Activated naive CD8-positive, alpha-beta T cell treated with anti-CD3 and anti-CD28 coated beads for 36 hours (primary cell): Measurements from ENCODE around the gene PMAIP1. TPM values are rescaled to one million over a fixed set of nuclear protein-coding genes. Genes with fewer than 3 reads are reported as not detected.

Source experiments
- DNase-seq: peaks from one replicate; pipeline ENCODE4 v3.0.0; 2021
- H3K27ac Mint-ChIP-seq: one replicate; pipeline ENCODE4 v1.8.0; 2022; ENCODE audit warnings: mild to moderate bottlenecking, moderate library complexity, mixed read lengths
- H3K27me3 Mint-ChIP-seq: one replicate; pipeline ENCODE4 v1.8.0; 2022; ENCODE audit warnings: mild to moderate bottlenecking, mixed read lengths
- H3K36me3 Mint-ChIP-seq: one replicate; pipeline ENCODE4 v1.8.0; 2021; ENCODE audit warnings: mild to moderate bottlenecking, mixed read lengths
- H3K4me1 Mint-ChIP-seq: one replicate; pipeline ENCODE4 v1.8.0; 2021; ENCODE audit warnings: mixed read lengths
- H3K4me3 Mint-ChIP-seq: one replicate; pipeline ENCODE4 v1.8.0; 2022; ENCODE audit warnings: mild to moderate bottlenecking, moderate library complexity, mixed read lengths
- H3K9me3 Mint-ChIP-seq: one replicate; pipeline ENCODE4 v1.8.0; 2022; ENCODE audit warnings: mixed read lengths
- total RNA-seq, 2 experiments: library from RNA; stranded (reverse); gene quantifications; one replicate each; pipeline ENCODE4 v1.2.3, GENCODE V29; 2021

Gene PMAIP1
- total RNA-seq, 2 experiments from 2014 or later, result 82.0 to 83.4 TPM

DNA sequence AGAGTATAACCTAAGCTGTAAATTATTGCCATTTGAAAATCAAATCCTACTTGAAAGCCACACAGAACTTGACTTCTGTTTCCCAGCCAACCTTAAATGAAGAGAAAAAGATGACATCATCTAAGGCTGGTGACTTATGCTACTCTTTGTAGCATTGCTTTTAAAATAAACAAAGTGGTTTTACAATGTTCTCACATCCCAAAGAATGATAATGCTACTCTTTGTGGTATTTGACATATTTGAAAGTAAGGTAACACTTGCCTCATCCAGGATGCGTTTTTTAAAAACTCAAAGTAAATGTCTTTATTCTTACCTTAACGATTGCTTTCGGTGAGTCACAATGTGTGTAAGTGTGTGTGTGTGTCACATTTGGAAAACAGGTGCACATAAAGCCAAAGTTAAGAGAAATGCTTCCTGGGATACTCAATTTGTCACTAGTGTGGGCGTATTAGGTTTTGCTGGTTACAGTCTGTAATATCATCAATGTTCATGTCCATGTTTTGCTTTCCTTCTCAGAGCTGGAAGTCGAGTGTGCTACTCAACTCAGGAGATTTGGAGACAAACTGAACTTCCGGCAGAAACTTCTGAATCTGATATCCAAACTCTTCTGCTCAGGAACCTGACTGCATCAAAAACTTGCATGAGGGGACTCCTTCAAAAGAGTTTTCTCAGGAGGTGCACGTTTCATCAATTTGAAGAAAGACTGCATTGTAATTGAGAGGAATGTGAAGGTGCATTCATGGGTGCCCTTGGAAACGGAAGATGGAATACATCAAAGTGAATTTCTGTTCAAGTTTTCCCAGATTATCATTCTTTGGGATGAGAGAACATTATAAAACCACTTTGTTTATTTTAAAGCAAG, 2.6 kb downstream of the PMAIP1 start:
- DNase-seq, result no peak
- H3K4me3 Mint-ChIP-seq, result peak overlapping the region; percentile 98
- no peaks in the 10 kb centered on the region for H3K9me3 Mint-ChIP-seq
- peaks cover 54% of the 10 kb centered on the region for H3K36me3 Mint-ChIP-seq
- peaks cover 3% of the 10 kb centered on the region for H3K27me3 Mint-ChIP-seq
- peaks cover 51% of the 10 kb centered on the region for H3K4me1 Mint-ChIP-seq
- H3K27ac Mint-ChIP-seq, result peak overlapping the region; percentile 99

DNA sequence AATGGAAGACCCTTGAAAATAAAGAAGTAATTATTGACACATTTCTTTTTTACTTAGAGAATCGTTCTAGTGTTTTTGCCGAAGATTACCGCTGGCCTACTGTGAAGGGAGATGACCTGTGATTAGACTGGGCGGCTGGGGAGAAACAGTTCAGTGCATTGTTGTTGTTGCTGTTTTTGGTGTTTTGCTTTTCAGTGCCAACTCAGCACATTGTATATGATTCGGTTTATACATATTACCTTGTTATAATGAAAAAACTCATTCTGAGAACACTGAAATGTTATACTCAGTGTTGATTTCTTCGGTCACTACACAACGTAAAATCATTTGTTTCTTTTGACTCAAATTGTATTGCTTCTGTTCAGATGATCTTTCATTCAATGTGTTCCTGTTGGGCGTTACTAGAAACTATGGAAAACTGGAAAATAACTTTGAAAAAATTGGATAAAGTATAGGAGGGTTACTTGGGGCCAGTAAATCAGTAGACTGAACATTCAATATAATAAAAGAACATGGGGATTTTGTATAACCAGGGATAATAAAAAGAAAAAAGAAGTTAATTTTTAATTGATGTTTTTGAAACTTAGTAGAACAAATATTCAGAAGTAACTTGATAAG, 3.3 kb downstream of the PMAIP1 start:
- DNase-seq, result no peak
- no peaks in the 10 kb centered on the region for H3K9me3 Mint-ChIP-seq
- peak overlapping the region; percentile 98 for H3K4me3 Mint-ChIP-seq
- peaks cover 53% of the 10 kb centered on the region for H3K4me1 Mint-ChIP-seq
- no peaks in the 10 kb centered on the region for H3K27me3 Mint-ChIP-seq
- peak overlapping the region; percentile 99 for H3K27ac Mint-ChIP-seq
- H3K36me3 Mint-ChIP-seq, result peaks cover 54% of the 10 kb centered on the region

DNA sequence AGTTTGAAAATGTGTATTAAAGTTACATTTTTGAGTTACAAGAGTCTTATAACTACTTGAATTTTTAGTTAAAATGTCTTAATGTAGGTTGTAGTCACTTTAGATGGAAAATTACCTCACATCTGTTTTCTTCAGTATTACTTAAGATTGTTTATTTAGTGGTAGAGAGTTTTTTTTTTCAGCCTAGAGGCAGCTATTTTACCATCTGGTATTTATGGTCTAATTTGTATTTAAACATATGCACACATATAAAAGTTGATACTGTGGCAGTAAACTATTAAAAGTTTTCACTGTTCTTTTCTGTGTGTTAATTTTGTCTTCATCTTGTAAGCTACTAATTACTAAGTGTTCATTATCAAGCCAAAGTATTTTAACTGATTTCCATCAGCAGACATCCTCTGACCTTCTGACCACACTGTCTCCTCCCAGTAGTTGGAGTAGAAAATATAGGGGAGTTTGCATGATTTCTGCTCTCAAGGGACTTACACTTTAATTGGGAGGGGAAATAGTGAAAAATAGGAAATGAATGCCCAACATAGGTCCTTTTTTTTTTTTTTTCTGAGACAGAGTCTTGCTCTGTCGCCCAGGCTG, 4.3 kb downstream of the PMAIP1 start:
- Mint-ChIP-seq H3K4me3 (peak overlapping the region; percentile 68), H3K4me1 (peaks cover 56% of the 10 kb centered on the region), H3K9me3 (no peaks in the 10 kb centered on the region), H3K27me3 (no peaks in the 10 kb centered on the region), H3K36me3 (peaks cover 49% of the 10 kb centered on the region), H3K27ac (peak overlapping the region; percentile 78)
- DNase-seq, result no peak

DNA sequence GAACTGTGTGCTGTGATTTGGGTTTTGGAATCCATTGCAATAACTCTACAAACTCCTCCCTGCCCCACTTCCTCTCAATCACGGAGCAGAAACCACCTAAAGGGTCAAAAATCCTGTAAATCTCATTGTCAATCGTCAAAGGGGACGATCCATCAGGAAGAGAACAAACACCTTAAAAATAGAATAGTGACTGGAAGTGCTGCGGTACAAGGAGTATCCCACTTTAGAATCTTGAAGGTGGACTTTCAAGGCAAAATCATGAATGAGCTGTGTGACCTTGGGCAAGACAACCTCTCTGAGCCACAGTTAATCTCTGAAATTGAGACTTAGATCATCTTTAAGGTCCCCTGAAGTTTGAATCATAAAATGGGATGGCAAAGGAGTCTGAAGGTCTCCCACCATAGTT, 5.9 kb downstream of the PMAIP1 start:
- peak overlapping the region; percentile 44 for H3K27ac Mint-ChIP-seq

DNA sequence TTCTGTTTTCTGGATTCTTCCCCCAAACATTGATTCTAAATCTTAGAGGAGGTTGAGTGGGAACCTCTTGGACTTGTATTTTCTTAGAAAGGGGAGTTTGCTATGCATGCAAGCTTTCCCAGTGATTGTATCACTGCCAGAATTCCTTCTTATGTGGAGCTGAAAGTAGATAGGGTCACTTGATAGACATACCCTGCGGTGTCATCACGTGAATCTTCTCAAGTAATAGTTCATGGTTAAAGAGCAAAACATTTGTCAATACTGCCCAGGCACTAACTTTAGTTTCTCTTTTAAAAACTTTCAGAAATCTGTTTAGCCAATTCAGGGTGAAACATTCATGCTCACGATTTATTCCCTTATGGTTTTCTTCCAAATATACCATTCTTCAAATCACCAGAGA, 6.4 kb downstream of the PMAIP1 start:
- H3K27me3 Mint-ChIP-seq, result no peaks in the 10 kb centered on the region
- H3K4me1 Mint-ChIP-seq, result peaks cover 55% of the 10 kb centered on the region
- H3K27ac Mint-ChIP-seq, result peak overlapping the region; percentile 67
- H3K36me3 Mint-ChIP-seq, result peaks cover 37% of the 10 kb centered on the region
- H3K9me3 Mint-ChIP-seq, result no peaks in the 10 kb centered on the region
- no peak overlapping the region for H3K4me3 Mint-ChIP-seq
- DNase-seq, result no peak

More for the DNA sequence above, 5.9 kb downstream of the PMAIP1 start:
- DNase-seq, result no peak
- H3K36me3 Mint-ChIP-seq, result peaks cover 42% of the 10 kb centered on the region
- H3K27me3 Mint-ChIP-seq, result no peaks in the 10 kb centered on the region
- no peaks in the 10 kb centered on the region for H3K9me3 Mint-ChIP-seq
- H3K4me3 Mint-ChIP-seq, result no peak overlapping the region
- H3K4me1 Mint-ChIP-seq, result peaks cover 55% of the 10 kb centered on the region

DNA sequence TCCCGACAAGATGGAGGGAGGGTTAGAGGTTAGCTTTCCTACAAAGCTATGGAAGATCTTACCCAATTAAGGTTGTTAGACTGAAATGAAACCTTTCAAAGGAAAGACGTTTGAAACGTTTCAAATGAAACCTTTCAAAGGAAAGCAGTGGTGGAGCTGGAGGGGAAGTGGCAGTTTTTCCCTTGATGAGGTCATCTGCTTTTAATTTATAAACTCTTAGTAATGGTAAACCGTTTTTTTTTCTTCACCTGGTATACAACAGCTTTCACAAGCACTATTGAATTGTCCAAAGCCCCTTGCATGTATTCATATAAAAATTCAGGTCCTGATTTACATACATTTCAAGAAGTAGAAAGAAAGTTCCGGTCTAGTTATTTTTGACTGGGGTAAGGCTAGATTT, 7.4 kb downstream of the PMAIP1 start:
- H3K4me3 Mint-ChIP-seq, result peak overlapping the region; percentile 46
- DNase-seq, result no peak
- peak overlapping the region; percentile 67 for H3K27ac Mint-ChIP-seq
- H3K36me3 Mint-ChIP-seq, result peaks cover 27% of the 10 kb centered on the region
- no peaks in the 10 kb centered on the region for H3K27me3 Mint-ChIP-seq
- no peaks in the 10 kb centered on the region for H3K9me3 Mint-ChIP-seq
- peaks cover 54% of the 10 kb centered on the region for H3K4me1 Mint-ChIP-seq

DNA sequence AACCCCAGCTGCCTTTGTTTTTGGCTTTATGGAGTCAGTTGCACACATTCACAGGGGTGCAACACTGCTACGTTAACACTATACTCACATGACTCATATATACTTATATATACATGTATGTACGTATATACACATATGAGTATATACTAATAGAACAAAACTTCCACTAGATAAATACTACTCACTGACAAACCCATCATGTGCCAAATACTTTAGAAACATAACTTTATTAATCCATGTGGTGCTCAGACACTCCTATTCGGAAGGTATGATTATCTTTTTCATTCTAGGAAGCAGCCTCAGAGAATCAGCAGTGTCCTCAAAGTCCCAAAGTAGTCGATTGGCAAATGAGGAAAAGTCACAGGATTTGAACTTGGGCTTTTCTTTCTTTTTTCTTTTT, 7.9 kb downstream of the PMAIP1 start:
- H3K4me1 Mint-ChIP-seq, result peaks cover 49% of the 10 kb centered on the region
- no peaks in the 10 kb centered on the region for H3K27me3 Mint-ChIP-seq
- H3K4me3 Mint-ChIP-seq, result no peak overlapping the region
- peaks cover 2% of the 10 kb centered on the region for H3K9me3 Mint-ChIP-seq
- no peak overlapping the region for H3K27ac Mint-ChIP-seq
- H3K36me3 Mint-ChIP-seq, result peaks cover 22% of the 10 kb centered on the region
- no peak for DNase-seq

DNA sequence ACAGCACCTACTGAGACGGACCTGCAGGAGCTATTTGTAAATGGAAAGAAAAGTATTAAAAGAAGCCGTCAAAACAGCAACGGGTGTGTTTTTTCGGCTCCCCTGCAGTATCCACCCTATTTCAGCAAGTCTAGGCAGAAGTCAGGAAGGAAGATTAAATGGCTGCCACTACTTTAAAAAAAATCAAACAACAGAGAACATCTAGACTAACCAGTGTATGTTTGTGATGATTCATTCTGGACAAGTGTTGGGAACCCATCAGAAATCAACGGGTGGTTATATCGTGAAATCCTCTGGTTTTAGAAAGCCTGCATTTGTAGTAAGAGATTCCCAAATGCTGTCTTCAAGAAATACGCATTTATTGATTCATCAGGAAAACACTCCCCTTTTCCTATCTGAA, 9.0 kb downstream of the PMAIP1 start:
- Mint-ChIP-seq H3K4me1 (peaks cover 42% of the 10 kb centered on the region), H3K27ac (no peak overlapping the region), H3K9me3 (peaks cover 2% of the 10 kb centered on the region), H3K4me3 (no peak overlapping the region), H3K36me3 (peaks cover 15% of the 10 kb centered on the region), H3K27me3 (no peaks in the 10 kb centered on the region)
- DNase-seq, result no peak

DNA sequence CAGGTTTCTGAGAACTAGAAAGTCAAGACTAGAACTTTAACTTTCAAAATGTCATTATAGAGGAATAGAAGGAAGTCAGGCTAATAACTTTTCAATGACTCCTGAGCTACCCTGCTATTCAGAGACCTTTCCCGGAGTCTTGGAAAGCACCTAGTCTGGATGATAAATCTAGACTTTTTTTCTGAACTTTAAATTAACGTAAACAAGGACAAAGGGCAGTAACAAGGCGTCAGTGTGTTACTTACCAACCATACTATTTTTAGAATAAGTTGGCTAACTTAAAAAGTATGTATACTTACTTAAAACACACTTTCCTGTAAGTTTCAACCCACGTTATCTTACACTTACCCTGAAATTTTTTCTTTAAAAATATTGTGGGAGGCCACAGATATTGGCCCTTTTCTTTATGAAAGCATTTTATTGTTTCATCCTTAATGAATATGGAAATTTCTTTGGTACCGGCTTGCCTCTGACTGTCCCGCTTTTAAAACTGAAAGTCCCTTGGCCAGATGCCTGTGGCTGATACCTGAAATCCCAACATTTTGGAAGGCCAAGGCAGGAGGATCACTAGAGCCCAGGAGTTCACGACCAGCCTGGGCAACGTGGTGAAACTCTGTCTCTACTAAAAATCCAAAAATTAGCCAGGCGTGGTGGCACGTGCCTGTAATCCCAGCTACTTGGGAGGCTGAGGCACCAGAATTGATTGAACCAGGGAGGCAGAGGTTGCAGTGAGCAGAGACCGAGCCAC, 9.7 kb downstream of the PMAIP1 start:
- no peak overlapping the region for H3K4me3 Mint-ChIP-seq
- peaks cover 9% of the 10 kb centered on the region for H3K36me3 Mint-ChIP-seq
- no peak for DNase-seq
- H3K9me3 Mint-ChIP-seq, result peaks cover 2% of the 10 kb centered on the region
- H3K4me1 Mint-ChIP-seq, result peaks cover 37% of the 10 kb centered on the region
- H3K27me3 Mint-ChIP-seq, result no peaks in the 10 kb centered on the region
- H3K27ac Mint-ChIP-seq, result no peak overlapping the region

DNA sequence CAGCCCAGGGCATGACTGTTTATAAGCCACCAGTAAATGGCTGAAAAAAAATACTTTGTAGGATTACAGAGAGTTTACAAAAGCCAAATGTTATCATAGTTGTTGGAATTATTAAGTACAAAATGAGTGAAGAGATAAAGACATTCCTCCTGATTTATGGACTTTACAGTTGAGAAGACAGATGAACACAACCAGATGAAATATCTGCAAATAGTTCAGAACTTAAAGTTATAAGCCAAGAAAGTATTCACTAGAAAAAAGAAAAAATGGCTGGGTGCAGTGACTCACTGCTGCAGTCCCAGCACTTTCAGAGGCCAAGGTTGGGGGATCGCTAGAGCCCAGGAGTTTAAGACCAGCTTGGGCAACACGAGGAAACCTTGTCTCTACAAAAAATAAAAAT, 11.2 kb downstream of the PMAIP1 start:
- Mint-ChIP-seq H3K27ac (no peak overlapping the region), H3K9me3 (peaks cover 2% of the 10 kb centered on the region), H3K4me1 (peaks cover 23% of the 10 kb centered on the region), H3K4me3 (no peak overlapping the region), H3K27me3 (no peaks in the 10 kb centered on the region), H3K36me3 (no peaks in the 10 kb centered on the region)
- no peak for DNase-seq

DNA sequence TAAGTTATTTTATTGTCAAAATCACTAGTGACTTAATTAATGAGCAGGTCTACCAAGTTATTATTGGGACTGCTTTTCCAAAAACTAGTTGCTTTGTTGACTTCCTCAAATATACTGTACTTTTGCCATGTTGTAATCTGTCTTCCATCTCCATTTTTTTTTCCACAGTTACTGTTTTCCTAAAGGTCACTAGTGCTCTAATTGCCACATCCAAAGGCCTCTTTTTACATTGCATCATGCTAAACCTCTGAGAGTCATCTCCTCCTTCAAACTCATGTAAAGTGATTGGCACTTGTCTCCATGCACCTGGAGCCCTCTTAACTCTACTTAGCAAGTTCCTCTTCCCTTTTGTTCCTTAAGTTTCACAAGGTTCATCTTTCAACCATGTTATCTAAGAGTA, 11.8 kb downstream of the PMAIP1 start:
- Mint-ChIP-seq H3K4me1 (peaks cover 17% of the 10 kb centered on the region), H3K27me3 (no peaks in the 10 kb centered on the region), H3K27ac (no peak overlapping the region), H3K9me3 (peaks cover 2% of the 10 kb centered on the region), H3K36me3 (no peaks in the 10 kb centered on the region), H3K4me3 (no peak overlapping the region)
- no peak for DNase-seq

DNA sequence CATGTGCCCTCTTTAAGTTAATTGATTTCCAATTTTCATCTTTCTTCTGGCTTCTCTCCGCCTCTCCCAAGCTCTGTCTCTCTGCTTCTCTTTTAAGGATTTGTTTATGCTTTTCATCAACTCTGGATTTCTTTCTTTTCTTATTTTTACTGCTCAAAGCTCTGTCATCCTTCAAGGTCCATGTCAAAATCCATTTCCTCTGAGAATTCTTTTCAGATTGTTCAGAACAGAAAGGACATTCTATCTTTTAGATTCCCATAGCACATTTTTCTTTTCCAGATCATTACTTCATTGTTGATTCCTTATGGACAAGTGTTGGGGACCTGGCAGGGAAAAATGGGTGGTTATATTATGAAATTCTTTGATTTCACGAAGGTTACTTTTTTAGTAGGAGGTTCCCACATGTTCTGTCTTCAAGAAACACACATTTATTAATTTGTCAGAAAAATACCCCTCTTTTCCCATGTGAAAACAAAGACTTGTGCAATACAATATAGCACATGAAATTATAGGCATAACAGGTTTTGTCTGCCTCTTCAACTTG, 12.3 kb downstream of the PMAIP1 start:
- no peak overlapping the region for H3K4me3 Mint-ChIP-seq
- no peaks in the 10 kb centered on the region for H3K36me3 Mint-ChIP-seq
- H3K27me3 Mint-ChIP-seq, result no peaks in the 10 kb centered on the region
- peaks cover 2% of the 10 kb centered on the region for H3K9me3 Mint-ChIP-seq
- DNase-seq, result no peak
- no peak overlapping the region for H3K27ac Mint-ChIP-seq
- H3K4me1 Mint-ChIP-seq, result peaks cover 12% of the 10 kb centered on the region

DNA sequence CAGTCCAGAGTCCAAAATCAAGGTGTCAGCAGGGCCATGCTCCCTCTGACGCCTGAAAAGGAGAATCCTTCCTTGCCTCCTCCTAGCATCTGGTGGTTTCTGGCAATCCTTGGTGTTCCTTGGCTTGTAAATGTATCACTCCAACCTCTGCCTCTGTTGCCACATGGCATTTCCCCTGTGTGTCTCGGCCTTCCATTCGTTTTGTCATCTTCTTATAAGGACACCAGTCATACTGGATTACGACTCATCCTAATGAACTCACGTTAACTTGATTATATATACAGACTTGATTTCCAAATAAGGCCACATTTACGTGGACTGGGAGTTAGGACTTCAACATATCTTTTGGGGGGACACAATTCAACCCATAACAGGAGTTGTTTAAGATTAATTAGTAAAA, 15.8 kb downstream of the PMAIP1 start:
- Mint-ChIP-seq H3K4me3 (no peak overlapping the region), H3K27me3 (peaks cover 9% of the 10 kb centered on the region), H3K4me1 (peaks cover 10% of the 10 kb centered on the region), H3K9me3 (peaks cover 2% of the 10 kb centered on the region), H3K36me3 (no peaks in the 10 kb centered on the region), H3K27ac (no peak overlapping the region)
- DNase-seq, result no peak

DNA sequence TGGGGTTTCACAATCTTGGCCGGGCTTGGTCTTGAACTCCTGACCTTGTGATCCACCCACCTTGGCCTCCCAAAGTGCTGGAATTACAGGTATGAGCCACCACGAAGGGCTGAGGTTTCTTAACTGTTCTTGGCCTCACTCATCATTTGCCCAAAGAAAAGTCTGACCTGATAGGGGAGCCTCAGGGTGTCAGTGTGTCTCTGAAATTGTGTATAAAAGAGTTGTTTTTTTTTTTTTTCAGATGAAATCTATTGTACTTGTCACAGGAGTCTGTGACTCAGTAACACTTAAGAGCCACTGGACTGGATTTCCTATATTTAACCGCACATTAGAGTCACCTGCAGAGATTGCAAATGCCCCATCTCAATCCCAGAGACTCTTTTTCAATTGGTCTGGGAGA, 16.9 kb downstream of the PMAIP1 start:
- Mint-ChIP-seq H3K4me3 (no peak overlapping the region), H3K27ac (no peak overlapping the region), H3K4me1 (peaks cover 16% of the 10 kb centered on the region), H3K9me3 (peaks cover 2% of the 10 kb centered on the region), H3K27me3 (peaks cover 15% of the 10 kb centered on the region), H3K36me3 (no peaks in the 10 kb centered on the region)
- no peak for DNase-seq

DNA sequence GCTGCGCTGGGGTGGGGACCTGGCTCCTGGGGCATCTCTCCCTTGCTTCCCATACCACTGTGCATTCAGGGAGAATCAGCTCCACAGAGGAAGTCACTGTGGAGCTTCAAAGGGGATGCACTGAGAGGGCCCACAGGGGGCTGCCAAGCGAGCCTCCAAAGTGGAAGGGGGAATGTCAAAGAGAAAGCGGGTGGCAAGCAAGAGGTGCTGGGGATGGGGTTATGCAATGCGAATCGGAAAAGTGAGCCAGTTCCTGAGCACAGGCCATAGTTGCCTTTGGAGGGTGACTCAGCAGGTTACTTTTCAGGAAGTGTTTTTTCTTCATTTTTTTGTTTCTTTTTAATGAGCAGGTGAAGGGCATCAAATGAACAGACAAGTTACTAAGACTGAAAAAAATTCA, 17.6 kb downstream of the PMAIP1 start:
- H3K36me3 Mint-ChIP-seq, result no peaks in the 10 kb centered on the region
- H3K27me3 Mint-ChIP-seq, result peaks cover 17% of the 10 kb centered on the region
- no peak overlapping the region for H3K4me3 Mint-ChIP-seq
- DNase-seq, result no peak
- H3K9me3 Mint-ChIP-seq, result peaks cover 2% of the 10 kb centered on the region
- no peak overlapping the region for H3K27ac Mint-ChIP-seq
- H3K4me1 Mint-ChIP-seq, result peaks cover 19% of the 10 kb centered on the region
